HG03342 (cell line): ENCODE data around the gene DCDC2C.

Experiments
- ATAC-seq: cut with Tn5 transposase; IDR thresholded peaks from one replicate; pipeline ENCODE4 v1.9.1; 2021; ENCODE audit warnings: mild to moderate bottlenecking, moderate library complexity; ENCODE audit not compliant: unreplicated experiment

Gene DCDC2C

GRCh38 chr2:3769766-3770165 lies 66.4 kb downstream of the DCDC2C start:
- ATAC-seq, result no peak

- ATAC-seq, result no peak
Measured at GRCh38 chr2:3770724-3771415, 67.5 kb downstream of the DCDC2C start.

GRCh38 chr2:3771576-3771975 lies 68.2 kb downstream of the DCDC2C start:
- no peak for ATAC-seq

- no peak for ATAC-seq
Measured at GRCh38 chr2:3774336-3774735, 71.0 kb downstream of the DCDC2C start.

GRCh38 chr2:3776311-3776710 lies 72.9 kb downstream of the DCDC2C start:
- ATAC-seq, result no peak

- ATAC-seq, result no peak
Measured at GRCh38 chr2:3777966-3778365, 74.6 kb downstream of the DCDC2C start.

- no peak for ATAC-seq
Measured at GRCh38 chr2:3778851-3779495, 75.6 kb downstream of the DCDC2C start.

GRCh38 chr2:3779496-3780049 lies 76.2 kb downstream of the DCDC2C start:
- ATAC-seq, result no peak

- ATAC-seq, result peak; percentile 99
Measured at GRCh38 chr2:3780477-3781402, 77.4 kb downstream of the DCDC2C start.

- no peak for ATAC-seq
Measured at GRCh38 chr2:3784731-3785130, 81.4 kb downstream of the DCDC2C start.

GRCh38 chr2:3785220-3785889 lies 82.0 kb downstream of the DCDC2C start:
- ATAC-seq, result no peak

- ATAC-seq, result no peak
Measured at GRCh38 chr2:3785890-3786273, 82.5 kb downstream of the DCDC2C start.

- no peak for ATAC-seq
Measured at GRCh38 chr2:3787768-3788167, 84.4 kb downstream of the DCDC2C start.

GRCh38 chr2:3789256-3789655 lies 85.9 kb downstream of the DCDC2C start:
- ATAC-seq, result no peak

- no peak for ATAC-seq
Measured at GRCh38 chr2:3793249-3793648, 89.9 kb downstream of the DCDC2C start.

GRCh38 chr2:3801506-3801905 lies 98.1 kb downstream of the DCDC2C start:
- no peak for ATAC-seq

GRCh38 chr2:3805201-3805939 lies 102.0 kb downstream of the DCDC2C start:
- ATAC-seq, result no peak

GRCh38 chr2:3806168-3806567 lies 102.8 kb downstream of the DCDC2C start:
- no peak for ATAC-seq

GRCh38 chr2:3806730-3807129 lies 103.4 kb downstream of the DCDC2C start:
- no peak for ATAC-seq

- no peak for ATAC-seq
Measured at GRCh38 chr2:3807853-3808252, 104.5 kb downstream of the DCDC2C start.
